Coronary artery (tissue), 2 donors: ENCODE results near the gene ACSL3.

Experiments used
- DNase-seq: peaks from one replicate; pipeline ENCODE4 v3.0.0-alpha.2; 2017; ENCODE audit warnings: low spot score
- H3K27ac ChIP-seq, 2 donors: fragments of 200-600 bp; sonication (generic); one replicate each; pipeline ENCODE4 v1.5.1; 2016 to 2019
- H3K4me3 ChIP-seq: fragments of 200-600 bp; sonication (generic); 2 replicates; pipeline ENCODE4 v1.5.1; 2016; ENCODE audit warnings: mild to moderate bottlenecking, moderate library complexity
- CTCF ChIP-seq: fragments of 200-600 bp; sonication (generic); IDR thresholded peaks from one replicate; pipeline ENCODE4 v1.5.1; 2019; ENCODE audit warnings: antibody characterized with exemption

ACSL3 gene

DNA sequence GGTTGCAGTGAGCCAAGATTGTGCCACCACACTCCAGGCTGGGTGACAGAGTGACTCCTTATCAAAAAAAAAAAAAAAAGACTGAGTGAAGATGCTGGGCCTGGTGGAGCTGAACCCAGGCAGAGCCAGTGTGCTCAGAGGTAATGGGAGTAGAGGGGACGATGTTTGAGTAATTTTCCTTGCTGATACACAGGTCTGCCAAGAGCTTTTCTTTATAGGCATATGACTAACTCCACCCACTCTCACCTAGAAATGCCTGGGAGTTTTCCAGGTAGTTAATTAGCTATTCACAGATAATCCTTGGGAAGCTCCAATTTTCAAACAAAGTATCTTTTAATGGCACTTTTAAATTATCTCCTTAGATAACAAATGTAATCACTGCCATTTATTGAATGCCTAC is 33.4 kb upstream of the ACSL3 start:
- Histone ChIP-seq H3K4me3 (no peak overlapping the region), H3K27ac (no peak overlapping the region)
- no peak for TF ChIP-seq CTCF
- no peak for DNase-seq

DNA sequence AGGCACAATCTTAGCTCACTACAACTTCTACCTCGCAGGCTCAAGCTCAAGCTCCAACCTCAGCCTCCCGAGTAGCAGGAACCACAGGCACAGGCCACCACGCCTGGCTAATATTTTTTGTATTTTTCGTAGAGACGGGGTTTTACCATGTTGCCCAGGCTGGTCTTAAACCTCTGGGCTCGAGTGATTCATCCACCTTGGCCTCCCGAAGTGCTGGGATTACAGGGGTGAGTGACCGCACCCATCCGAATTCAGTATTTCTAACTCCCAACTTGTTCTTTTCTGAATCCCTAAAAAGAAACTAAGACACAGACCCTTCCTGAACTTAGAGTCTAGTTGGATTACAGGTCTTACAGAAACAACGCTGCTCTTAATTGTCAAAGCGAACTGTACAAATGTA is 32.3 kb upstream of the ACSL3 start:
- no peak for DNase-seq
- no peak for TF ChIP-seq CTCF
- Histone ChIP-seq H3K4me3 (no peak overlapping the region), H3K27ac (no peak overlapping the region)

DNA sequence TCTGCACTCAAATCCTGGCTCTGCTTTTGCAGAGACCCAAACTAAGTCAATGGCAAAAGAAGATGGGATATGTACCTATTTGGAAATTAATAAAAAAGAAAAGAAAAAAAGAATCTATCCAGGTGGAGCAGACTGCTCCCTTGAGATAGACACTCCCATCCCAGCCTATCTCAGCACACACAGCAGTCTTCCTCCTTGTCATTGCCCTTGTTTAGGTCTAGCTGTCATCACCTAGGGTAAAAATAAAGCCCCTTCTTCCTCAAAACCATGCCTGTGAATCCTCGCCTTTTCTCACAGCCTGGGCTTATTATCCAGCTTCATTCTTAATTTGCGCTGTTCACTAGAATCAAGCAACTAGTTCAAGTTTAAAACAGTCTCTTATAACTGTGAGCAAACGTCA is 30.7 kb upstream of the ACSL3 start:
- DNase-seq = no peak
- H3K27ac ChIP-seq = no peak overlapping the region
- no peak overlapping the region for H3K4me3 ChIP-seq
- TF ChIP-seq CTCF = no peak

DNA sequence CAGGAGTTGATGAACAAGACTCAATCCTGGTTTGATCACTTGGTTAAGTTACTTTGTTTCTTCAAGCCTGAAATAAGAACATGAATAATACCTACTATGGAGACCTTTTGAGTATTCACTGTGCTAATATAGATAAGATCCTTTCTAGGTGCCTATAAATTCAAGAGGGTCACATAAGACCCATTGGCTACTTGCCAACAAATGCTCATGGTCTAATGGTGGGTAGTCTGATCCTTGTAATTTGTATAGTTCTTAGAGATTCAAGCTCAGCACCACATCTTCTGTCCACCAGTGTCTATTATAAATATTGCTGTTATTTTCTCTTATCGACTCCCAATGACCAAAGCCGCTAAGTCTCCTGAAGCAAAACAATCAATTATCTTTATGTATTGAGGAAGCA is 27.4 kb upstream of the ACSL3 start:
- no peak for DNase-seq
- Histone ChIP-seq H3K27ac (no peak overlapping the region), H3K4me3 (no peak overlapping the region)
- TF ChIP-seq CTCF = no peak

DNA sequence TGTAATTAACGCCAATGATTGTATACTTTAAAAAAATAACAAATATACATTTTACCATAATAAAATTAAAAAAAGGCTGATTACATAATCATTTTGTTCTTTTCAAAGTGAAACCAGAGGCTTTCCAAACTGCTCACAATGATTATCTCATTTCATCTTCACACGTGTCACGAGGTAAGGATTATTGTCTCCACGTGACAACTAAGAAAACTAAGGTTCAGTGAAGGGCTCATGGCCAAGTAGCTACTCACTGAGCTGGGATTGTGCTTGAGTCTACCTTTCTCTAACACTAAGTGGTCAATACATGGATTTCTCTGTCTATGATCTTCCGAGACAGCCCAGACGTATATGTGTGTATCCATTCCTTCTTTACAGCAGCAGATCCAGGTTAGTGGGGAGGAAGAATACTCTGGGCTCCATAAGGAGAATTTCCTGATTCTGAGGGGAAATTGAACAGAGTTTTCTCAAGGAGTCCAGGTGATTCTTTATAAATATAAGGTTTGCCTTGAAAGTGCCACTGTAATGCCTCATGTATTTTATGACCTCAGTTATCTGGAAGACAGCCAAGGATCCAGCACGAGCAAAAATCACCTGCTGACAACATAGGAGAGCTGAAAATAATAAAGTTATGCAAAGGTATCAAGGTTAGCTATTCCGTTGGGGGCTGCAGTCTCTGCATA is 25.6 kb upstream of the ACSL3 start:
- Histone ChIP-seq H3K27ac (no peak overlapping the region), H3K4me3 (no peak overlapping the region)
- DNase-seq = no peak
- TF ChIP-seq CTCF = no peak

- Histone ChIP-seq H3K27ac (no peak overlapping the region), H3K4me3 (no peak overlapping the region)
- DNase-seq = no peak
- no peak for TF ChIP-seq CTCF
Observed at GRCh38 chr2:222835823-222836151, 25.0 kb upstream of the ACSL3 start.

GRCh38 chr2:222837643-222838056 is 23.2 kb upstream of the ACSL3 start:
- no peak overlapping the region for H3K4me3 ChIP-seq
- DNase-seq = no peak
- TF ChIP-seq CTCF = no peak
- H3K27ac ChIP-seq = no peak overlapping the region
